UCSD-AML1 (cell line): ENCODE data around the gene COL4A1.

ENCODE experiments used
- DNase-seq: peaks from one replicate; lab custom pipeline; 2025; ENCODE audit not compliant: unreplicated experiment; lab: John Stamatoyannopoulos, UW

The COL4A1 gene

DNA sequence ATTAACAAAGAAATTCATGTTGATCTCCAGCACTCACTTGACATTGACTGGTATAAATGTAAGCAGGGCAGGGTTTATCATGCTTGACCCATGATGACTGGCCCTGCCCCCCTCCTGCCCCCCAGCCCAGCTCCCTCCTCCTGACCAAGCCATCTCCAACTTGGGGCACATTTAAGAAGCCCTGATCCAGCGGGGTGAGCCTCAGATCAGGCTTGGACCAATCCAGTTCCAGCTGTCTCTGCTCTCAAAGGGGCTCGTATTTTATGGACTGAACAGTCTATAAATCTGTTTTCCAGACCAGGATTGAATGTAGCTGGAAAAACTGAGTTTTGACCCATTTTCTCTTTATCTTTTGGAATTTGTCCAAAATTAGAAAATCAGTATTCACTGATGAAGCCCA is 100.0 kb downstream of the COL4A1 start:
- no peak for DNase-seq

DNA sequence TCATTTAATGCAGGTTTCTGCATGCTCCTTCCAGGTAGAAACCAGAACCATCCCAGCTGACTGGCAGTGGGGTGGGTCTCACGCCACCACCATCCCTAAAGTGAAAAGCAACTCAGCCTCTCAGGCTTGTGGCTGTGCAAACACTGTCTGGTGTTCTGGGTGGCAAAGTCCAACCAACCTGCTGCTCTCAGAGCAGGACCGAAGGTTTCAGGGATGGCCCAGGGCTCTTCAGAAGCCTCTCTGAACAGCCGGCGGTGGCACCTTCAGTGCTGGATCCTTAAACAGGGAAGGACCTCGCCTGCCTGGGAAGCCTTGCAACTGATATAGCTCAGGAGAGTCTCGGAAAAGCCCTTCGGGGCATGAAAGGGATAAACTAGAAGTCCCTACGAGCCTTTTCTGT is 100.8 kb downstream of the COL4A1 start:
- DNase-seq, result no peak

DNA sequence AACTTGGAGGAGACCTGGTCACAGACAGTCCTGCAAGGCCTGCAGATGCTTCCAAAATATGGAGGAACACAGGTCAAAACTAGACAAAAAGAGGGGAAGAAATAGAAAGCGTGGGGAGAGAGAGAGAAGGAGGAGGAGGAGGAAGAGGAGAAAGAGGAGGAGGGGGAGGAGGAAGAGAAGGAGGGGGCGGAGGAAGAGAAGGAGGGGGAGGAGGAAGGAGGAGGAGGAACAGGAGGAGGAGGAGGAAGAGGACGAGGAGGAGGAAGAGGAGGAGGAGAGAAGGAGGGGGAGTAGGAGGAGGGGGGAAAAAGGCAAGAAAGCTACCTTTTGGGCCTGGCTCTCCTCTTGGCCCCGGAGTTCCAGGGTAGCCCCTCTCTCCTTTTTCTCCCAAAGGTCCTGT is 105.8 kb downstream of the COL4A1 start:
- DNase-seq, result no peak

DNA sequence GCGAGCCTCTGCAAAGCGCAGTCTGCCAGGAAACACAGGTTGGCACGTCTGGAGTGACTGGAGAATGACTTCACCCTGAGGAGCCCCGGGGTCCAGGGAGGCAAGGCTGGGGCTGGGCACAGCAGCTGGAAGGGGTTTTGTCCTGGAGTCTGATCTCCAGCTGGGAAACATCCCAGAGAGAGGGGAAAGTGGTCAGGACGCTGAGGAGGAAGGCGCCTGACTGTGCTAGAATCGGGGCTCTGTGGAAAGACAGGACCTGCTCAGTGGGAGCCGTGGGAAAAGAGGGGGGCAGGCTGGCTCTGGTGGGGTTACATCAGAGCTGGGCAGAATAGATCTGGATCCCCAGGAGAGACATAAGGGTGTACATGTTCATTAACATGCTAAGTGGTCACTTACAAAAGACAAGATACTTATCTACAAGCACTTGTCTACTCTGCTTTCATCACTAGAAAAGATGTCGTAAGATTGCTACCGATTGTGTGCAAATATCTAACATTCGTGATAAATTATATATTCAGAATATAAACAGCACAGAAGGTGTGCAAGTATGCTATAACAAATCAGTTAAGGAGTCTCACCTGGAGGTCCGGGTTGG is 106.6 kb downstream of the COL4A1 start:
- DNase-seq, result no peak

DNA sequence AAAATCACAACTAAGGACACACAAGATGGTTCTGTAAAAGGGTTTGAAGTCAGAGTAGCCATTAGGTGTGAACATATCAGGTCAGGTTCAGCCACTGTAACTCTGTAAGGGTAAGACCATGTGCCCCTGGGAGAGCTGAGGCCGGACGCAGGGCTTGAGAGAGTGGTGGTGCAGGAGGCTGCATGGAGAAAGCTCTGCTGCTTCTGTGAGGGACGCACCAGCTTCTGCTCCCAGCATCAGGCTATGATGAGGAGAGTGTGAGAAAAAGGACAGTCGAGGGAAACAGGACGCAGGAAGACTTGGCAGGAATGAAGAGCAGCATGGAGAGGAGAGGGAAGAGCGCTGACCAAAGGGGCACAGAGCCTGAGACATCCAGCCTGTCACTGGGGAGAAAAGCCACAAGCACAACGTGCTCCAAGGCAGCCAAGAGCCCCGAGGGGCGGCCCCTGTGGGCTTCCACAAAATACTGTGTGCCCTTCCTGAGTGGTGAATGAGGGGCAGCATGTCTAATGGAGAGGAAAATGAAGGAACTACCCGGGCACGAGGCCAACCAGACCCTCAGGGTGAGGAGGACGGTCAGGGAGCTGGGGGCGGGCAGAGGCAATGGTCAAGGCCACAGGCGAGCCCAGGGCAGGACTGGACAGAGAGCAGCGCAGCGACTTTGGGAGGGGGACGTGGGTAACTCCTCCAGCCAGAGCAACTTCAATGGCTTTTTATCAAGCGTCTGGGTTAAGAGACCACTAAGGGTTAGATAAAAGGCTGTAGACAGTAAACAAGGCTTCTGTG is 107.7 kb downstream of the COL4A1 start:
- no peak for DNase-seq

DNA sequence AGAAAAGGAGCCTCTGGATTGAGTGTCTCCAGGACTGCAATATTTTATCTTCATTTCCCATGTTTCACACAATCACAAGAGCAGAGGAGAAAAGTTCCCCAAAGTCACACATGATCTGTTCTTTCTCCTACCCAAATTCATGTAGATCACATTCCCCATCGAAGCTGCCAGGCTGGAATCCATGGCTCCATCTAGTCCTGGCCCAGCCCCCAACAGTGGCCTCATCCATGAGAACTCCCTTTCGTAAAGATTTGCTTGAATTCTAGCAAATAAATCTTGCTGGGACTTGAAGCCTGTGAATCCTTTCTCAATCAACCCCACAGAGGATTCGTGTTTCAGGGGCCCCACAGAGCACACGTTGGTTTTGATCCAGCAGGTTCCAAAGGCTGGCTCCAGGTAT is 109.5 kb downstream of the COL4A1 start:
- DNase-seq, result no peak

DNA sequence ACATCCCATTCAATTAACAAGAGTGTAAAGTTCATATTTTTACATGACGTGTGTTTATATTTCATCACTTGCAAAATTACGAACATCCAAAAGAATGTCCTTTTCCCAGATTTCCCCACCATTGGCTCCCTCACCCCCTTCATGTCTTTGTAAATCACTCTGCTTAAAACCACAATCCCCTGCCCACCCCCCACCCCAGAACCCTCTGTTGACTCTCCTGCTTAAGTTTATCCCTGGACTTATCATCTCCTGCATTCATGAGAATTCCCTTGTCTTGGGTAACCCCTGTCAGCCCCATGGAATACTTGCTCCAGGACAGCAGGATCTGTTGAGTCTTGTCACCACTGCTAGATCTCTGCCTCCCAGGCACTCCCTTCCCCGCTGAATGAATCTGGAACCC is 109.9 kb downstream of the COL4A1 start:
- no peak for DNase-seq

DNA sequence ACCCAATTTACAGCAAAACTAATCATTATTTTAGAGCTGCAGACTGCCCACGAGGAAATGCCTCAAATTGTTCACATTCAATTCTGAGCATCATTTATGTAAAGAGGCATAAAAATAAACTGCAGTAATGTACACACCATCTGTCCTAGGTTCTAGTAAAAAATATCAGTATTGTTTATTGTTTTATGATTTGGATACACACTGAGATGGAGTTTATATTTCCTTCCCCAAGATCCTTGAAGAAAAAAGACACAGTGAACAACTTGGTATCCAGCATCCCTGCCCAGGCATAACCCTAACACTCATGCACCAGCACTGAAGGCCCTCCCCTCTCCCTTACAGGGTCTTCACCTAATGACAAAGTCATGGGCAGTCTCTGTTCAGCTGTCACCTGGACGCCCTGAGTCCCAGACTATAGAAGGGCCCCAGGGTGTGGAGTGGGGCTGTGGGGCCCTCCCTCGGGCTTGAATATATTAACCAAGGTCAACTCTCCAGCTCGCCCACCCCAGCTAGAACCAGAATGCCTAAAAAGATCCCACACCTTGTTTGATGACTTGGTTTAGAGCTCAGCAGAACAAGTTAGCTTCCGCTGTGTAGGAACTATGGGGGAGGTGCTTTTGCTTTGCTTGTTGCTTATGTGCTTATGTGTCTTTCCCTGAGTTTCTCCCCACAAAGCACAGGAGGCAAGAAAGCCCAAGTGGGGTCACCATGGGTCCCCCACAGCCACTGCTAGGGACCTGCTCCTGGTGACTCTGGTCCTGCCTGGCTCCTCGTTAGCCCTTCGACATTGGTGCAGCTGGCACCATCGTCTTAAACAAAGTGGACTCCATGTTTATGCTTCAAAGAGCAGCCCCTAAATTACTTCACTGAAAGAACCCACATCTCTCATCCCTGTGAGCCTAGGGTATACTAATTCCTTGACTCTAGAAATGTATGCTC is 111.1 kb downstream of the COL4A1 start:
- DNase-seq, result no peak

DNA sequence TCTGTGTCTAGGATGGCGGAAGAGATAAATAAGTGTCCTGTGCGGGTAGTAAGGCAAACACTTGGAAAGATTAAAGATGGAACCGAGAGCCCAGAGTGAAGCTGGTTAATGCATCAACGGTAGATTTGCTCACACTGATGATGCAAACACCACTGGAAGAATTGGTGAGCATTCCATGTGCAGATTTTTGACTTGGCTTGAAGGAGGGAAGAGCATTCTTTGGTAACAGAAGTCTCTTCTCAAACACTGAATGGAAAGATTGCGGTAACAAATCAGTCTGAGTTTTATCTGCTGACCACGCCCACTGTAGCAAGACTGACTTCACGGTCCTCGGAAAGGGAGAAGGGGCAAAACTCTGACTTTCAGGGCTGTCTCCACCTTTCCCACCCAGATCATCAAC is 112.5 kb downstream of the COL4A1 start:
- DNase-seq, result no peak

DNA sequence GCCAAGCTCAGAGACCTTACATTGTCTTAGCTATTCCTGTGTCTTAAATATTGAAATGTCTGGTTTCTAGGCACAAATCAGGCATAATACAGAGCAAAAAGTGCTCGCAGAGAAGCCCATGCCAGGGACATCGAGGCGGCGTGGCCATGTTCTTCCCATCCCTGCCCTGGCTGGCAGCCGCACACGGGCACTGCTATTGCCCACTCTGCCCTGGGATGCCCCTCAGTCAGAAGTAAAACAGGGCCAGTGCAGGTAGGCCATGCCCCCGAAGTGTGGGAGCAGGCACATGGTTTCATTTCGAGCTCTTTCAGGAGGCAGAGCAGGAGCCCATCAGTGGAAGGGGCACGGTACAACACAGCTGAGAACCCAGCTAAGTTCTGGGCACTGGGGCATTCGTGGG is 113.5 kb downstream of the COL4A1 start:
- DNase-seq, result no peak

DNA sequence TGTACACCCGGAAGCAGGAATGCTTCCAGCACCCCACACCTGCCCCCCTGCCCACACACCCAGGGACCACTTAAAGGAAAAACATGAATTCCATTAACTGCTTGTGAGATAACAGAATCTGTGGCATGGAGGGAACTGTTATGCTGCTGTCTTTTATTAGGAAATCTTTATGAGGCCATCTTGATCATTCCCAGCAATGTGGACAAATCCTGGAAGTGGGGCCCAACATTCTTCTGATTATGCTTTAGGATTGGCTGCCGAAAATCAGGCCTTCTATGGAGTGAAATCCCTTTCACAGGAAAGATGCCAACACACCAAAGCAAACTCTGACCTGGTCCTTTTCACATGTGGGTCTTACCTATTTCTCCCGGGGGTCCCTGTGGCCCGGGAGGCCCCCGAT is 114.5 kb downstream of the COL4A1 start:
- no peak for DNase-seq

DNA sequence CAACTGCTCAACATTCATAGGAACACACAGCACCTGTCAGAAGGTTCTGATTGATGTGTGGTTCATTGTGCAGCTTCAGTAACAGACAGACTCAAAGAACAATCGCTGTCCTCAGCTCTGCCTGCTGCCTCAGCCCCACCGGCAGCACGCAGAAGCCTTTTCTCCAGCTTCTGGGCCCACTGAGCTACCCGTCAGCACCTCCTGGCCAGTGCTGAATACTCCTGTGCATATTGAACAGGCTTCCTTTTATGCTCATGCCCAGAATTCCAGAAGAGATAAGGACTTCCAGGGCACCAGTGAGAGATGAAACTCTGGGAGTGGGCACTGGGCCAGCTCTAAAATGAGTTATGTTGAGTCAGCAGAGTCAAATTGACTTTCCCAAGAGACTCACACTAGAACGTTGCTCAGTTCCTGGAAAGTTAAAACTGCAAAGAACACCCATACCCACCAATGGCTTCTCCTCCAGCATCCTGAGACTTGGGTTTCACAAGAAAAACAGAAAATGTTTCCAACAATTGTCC is 119.3 kb downstream of the COL4A1 start:
- no peak for DNase-seq

DNA sequence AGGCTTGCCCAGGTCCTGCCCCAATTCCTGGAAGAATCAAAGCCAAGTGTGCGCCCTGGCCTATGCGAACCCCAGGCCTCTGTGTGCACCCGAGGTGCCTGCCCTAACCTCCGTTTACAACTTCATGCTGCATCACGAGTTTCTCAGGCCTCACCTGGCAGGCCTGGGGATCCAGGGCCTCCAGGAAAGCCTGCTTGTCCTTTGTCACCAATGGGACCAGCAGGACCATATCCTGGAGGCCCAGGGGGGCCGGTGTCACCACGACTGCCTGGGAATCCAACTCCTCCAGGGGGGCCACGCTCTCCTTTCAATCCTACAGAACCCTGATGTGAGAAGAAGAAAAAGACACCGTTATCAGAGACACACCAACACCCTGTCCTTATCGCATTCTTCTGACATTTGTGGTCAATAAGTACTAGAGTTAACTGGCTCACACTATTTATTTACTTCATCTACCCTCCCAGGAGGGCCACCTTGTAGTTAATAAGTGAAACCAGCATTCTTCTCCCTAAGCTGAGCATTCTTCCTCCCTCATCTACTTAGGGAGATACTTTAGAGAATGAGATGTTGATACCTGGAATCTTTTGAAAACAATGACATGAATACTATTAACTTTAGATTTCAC is 120.6 kb downstream of the COL4A1 start:
- no peak for DNase-seq

DNA sequence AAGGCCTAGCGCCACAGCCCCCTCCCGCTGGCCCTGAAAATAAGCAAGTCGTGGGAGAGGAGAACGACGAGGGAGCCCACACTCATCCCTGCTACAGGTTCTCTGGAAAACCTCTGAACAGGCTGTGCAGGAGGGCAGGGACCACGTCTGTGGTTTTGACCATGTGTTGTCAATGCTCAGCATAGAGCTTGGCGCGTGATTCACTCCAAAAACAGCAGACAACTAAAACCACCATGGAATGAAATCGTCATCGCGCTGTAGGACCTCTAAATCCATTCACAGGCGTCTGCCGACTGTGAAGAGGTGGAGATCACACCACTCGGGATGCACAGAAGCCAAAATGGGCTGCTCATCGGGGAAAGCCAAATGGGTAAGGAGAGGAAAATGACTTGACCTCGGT is 121.3 kb downstream of the COL4A1 start:
- no peak for DNase-seq

DNA sequence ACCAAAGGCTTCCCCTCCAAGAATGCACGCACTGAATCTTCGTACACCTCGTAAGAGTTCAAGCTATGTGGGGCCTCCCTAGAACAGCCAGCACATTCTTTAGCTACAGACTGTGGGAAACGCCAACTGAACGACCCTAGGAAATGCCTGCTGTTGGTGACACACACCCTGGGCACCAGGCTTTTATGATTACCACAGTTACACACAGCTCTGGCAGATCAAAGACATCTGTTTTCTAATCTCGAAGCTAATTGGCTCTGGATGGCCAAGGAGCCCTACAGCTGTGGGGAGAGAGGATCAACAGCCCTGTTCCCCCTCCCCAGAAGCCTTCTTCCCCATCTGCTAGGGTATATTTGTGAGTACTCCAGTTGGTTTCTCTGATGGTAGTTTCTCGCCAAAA is 123.0 kb downstream of the COL4A1 start:
- DNase-seq, result no peak

DNA sequence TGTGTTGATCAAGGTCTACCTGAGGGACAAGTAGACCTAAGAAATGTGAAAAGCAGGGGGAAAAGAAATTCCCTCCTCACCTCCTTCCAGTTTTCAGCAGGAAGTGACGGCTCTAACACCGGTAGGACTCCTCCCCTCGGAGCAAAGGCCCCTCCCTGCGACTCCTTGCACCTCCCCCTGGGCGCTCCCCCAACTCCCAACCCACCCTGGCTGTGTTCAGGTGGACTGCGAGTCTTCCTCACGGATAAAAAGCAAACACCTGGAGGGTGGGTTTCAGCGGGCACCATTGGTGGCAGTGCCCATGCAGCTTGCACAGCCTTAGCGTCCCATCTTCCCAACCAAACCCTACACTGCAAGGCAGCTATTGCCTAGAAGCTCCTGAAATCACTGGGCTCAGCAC is 124.5 kb downstream of the COL4A1 start:
- DNase-seq, result no peak

DNA sequence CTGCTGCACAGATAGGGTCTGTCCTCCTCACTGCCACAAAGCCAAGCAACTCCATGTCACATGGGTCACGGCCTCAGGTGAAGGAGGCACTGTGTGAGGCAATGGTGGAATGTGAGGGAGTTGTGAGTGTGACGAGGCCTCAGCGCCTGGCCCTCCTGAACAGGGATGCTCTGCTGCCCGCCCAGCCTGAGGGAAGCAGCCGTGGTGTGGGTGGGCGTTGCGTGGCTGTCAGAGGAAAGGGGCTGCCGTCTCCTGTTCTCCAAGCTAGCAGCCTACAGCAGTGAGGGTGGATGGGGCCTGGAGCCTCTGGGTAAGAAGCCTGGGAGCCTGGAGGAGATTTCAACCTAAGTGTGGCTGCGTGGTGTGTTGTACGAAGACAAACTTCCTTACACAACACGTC is 125.0 kb downstream of the COL4A1 start:
- no peak for DNase-seq

DNA sequence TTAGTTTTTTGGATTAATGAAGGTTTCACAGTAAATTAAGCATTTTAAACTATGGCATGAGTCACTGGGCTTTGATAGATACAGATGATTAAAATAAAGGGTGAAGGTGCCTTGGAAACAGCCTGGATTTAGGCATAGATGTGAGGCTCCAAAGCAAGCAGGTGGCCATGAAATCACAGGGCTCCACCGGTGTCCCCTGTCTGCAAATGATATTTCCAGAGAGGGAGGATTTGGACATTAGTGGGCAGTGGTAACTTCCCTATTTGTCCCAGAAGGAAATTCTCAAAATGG is 127.2 kb downstream of the COL4A1 start:
- DNase-seq, result no peak

DNA sequence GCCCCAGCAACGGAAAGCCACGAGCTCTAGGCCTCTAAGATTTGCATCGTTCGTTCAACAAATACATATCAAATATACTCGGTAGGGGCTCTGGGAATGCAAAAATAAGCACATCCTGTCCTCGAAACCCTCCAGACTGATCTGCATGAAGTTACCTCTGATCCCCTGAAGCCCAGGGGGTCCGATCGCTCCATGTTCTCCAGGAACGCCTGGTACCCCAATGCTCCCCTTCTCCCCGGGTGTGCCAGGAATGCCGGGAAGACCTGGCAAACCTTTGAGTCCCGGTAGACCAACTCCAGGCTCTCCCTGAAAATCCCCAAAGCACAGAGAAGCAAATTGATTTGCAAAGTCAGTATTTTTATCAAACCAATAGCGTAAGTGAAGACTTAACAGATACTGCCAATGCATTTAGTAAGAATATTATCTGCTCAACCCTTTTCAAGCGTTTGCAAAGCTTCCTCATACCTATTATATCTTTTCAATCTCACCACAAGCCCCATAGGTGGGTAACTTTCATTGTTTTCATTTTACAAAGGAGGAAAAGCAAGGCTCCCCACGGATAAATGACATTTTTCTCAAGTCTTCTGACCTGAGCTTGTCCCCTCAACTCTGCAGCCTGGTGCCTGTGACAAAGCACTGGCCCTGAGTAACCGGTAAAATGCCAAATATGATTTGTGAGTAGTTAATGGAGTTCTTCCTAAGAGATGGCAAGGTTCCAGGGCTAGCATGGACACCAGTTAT is 127.7 kb downstream of the COL4A1 start:
- DNase-seq, result no peak

DNA sequence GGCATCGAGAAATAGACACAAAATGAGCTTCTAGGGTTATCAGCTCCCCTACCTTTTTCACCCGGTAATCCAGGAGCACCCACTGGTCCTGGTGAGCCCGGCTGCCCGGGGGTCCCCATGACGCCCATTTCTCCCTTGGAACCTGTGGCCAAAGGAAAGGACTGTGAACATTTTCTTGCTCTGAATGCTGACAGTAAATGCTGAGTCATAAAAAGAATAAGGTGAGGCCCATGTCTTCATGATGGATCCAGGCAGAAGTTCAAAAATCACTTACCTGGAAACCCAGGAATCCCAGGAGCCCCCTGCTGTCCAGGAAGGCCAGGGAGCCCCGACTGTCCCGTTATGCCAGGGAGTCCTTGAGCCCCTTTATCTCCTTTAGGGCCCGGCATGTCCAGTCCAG is 129.2 kb downstream of the COL4A1 start:
- DNase-seq, result no peak

DNA sequence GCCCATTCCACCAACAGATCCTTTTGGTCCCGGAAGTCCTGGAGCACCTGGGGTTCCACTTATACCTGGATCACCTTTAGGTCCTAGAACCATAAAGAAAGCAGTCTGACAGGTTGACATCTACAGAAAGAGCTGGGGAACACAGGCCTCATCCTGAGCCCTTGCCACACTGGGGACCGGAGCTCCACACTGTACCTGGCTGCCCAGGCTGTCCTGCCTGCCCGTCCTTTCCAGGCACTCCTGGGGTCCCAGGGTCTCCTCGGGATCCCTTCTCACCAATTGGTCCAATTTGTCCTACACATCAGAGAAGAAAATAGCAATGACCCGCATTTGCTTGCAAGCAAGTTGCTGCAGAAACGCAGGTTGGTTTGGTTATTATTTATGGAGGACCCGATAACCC is 130.5 kb downstream of the COL4A1 start:
- DNase-seq, result no peak
